Measurements from ENCODE around the gene MRPL11. TPM values are rescaled to one million over a fixed set of nuclear protein-coding genes. Genes with fewer than 3 reads are reported as not detected.

The MRPL11 gene
- total and polyA plus RNA-seq, 2 of the 13 experiments (the other 11 are each of a cell fraction or from before 2014, with no cell fraction given): 72.9 to 176 TPM

DNA sequence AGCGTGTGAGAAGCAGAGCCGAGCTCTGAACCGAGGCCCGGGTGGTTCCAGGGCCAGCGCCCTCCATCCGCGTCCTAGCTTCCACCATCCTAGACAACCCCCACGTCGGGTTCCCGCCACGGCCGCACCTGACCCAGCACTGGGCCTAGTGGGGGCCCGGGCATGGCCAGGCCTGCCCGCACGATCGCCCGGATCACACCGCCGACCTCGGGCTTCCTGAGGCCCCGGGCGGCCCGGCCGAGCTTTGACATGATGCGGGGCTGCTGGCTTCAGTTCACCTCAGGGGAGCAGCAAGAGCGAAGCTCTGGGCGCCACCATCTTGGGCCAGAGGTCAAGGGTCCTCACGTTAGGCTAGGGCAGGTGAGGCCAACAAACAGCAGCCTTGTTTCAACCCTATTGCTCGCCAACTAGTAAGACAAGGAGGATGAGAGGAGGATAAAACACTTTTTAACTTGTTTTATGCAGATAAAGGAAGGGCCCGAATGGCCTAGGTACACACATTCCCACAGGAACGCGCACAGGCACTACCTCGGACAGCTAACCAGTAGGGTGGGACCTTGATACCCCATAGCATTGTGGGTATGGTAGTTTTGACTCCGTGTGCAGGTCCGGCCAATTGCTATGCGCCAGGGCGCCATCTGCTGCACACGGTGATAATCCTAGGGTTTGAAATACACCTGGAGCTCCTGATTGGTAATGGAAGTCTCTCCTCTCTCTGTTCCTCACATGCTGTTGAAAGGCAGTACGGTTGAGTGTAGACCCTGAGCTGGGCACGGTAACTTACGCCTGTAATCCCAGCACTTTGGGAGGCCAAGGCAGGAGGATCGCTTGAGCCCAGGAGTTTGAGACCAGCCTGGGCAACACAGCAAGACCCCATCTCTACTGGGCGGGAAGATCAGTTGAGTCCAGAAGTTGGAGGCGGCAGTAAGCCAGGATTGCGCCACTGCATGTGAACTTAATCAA, at the start of gene MRPL11 (continued):
- TF ChIP-seq, protein P1, sequence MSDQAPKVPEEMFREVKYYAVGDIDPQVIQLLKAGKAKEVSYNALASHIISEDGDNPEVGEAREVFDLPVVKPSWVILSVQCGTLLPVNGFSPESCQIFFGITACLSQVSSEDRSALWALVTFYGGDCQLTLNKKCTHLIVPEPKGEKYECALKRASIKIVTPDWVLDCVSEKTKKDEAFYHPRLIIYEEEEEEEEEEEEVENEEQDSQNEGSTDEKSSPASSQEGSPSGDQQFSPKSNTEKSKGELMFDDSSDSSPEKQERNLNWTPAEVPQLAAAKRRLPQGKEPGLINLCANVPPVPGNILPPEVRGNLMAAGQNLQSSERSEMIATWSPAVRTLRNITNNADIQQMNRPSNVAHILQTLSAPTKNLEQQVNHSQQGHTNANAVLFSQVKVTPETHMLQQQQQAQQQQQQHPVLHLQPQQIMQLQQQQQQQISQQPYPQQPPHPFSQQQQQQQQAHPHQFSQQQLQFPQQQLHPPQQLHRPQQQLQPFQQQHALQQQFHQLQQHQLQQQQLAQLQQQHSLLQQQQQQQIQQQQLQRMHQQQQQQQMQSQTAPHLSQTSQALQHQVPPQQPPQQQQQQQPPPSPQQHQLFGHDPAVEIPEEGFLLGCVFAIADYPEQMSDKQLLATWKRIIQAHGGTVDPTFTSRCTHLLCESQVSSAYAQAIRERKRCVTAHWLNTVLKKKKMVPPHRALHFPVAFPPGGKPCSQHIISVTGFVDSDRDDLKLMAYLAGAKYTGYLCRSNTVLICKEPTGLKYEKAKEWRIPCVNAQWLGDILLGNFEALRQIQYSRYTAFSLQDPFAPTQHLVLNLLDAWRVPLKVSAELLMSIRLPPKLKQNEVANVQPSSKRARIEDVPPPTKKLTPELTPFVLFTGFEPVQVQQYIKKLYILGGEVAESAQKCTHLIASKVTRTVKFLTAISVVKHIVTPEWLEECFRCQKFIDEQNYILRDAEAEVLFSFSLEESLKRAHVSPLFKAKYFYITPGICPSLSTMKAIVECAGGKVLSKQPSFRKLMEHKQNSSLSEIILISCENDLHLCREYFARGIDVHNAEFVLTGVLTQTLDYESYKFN (CRISPR knock-in tag; conservative IDR thresholded peaks at IDR 0.05): peak; percentile 46
- TF ChIP-seq TMF1 (CRISPR knock-in tag; IDR thresholded peaks at IDR 0.05; ENCODE audit: low read depth) (no peak), ZNF383 (CRISPR knock-in tag; IDR thresholded peaks at IDR 0.05; ENCODE audit: borderline replicate concordance) (no peak), PHF5A (CRISPR knock-in tag; IDR thresholded peaks at IDR 0.05; ENCODE audit: low read depth, unreplicated experiment) (peak; percentile 37), SRSF1 (optimal IDR thresholded peaks at IDR 0.05; ENCODE audit: low read depth, low read length) (peak; percentile 59), ZNF530 (CRISPR knock-in tag; IDR thresholded peaks at IDR 0.05; ENCODE audit: low read depth) (no peak), MAFF (IDR thresholded peaks at IDR 0.05; ENCODE audit: low read depth, low read length) (no peak), PHF8 (CRISPR knock-in tag; IDR thresholded peaks at IDR 0.05) (peak; percentile 95)
- TF ChIP-seq, protein P2, sequence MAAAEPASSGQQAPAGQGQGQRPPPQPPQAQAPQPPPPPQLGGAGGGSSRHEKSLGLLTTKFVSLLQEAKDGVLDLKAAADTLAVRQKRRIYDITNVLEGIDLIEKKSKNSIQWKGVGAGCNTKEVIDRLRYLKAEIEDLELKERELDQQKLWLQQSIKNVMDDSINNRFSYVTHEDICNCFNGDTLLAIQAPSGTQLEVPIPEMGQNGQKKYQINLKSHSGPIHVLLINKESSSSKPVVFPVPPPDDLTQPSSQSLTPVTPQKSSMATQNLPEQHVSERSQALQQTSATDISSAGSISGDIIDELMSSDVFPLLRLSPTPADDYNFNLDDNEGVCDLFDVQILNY (CRISPR knock-in tag; conservative IDR thresholded peaks at IDR 0.05): peak; percentile 58; the same call in 1 of the 2 replicates
- TF ChIP-seq, protein P3, sequence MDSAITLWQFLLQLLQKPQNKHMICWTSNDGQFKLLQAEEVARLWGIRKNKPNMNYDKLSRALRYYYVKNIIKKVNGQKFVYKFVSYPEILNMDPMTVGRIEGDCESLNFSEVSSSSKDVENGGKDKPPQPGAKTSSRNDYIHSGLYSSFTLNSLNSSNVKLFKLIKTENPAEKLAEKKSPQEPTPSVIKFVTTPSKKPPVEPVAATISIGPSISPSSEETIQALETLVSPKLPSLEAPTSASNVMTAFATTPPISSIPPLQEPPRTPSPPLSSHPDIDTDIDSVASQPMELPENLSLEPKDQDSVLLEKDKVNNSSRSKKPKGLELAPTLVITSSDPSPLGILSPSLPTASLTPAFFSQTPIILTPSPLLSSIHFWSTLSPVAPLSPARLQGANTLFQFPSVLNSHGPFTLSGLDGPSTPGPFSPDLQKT (CRISPR knock-in tag; IDR thresholded peaks at IDR 0.05; ENCODE audit: borderline replicate concordance): no peak
- TF ChIP-seq, protein P4, sequence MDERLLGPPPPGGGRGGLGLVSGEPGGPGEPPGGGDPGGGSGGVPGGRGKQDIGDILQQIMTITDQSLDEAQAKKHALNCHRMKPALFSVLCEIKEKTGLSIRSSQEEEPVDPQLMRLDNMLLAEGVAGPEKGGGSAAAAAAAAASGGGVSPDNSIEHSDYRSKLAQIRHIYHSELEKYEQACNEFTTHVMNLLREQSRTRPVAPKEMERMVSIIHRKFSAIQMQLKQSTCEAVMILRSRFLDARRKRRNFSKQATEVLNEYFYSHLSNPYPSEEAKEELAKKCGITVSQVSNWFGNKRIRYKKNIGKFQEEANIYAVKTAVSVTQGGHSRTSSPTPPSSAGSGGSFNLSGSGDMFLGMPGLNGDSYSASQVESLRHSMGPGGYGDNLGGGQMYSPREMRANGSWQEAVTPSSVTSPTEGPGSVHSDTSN (CRISPR knock-in tag; IDR thresholded peaks at IDR 0.05): no peak
- TF ChIP-seq, protein P5, sequence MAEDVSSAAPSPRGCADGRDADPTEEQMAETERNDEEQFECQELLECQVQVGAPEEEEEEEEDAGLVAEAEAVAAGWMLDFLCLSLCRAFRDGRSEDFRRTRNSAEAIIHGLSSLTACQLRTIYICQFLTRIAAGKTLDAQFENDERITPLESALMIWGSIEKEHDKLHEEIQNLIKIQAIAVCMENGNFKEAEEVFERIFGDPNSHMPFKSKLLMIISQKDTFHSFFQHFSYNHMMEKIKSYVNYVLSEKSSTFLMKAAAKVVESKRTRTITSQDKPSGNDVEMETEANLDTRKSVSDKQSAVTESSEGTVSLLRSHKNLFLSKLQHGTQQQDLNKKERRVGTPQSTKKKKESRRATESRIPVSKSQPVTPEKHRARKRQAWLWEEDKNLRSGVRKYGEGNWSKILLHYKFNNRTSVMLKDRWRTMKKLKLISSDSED (CRISPR knock-in tag; IDR thresholded peaks at IDR 0.05): no peak
- TF ChIP-seq, protein P6, sequence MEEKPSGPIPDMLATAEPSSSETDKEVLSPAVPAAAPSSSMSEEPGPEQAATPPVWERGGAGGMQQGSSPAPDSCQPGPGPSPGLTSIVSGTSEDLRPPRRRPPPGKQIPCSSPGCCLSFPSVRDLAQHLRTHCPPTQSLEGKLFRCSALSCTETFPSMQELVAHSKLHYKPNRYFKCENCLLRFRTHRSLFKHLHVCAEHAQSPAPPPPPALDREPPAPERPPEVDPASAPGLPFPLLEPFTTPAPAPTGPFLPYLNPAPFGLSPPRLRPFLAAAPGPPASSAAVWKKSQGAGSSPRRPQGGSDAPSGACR (CRISPR knock-in tag; IDR thresholded peaks at IDR 0.05): 0 out of 2 replicates have a peak, but pooled peaks have one; percentile 41
- TF ChIP-seq, protein P7, sequence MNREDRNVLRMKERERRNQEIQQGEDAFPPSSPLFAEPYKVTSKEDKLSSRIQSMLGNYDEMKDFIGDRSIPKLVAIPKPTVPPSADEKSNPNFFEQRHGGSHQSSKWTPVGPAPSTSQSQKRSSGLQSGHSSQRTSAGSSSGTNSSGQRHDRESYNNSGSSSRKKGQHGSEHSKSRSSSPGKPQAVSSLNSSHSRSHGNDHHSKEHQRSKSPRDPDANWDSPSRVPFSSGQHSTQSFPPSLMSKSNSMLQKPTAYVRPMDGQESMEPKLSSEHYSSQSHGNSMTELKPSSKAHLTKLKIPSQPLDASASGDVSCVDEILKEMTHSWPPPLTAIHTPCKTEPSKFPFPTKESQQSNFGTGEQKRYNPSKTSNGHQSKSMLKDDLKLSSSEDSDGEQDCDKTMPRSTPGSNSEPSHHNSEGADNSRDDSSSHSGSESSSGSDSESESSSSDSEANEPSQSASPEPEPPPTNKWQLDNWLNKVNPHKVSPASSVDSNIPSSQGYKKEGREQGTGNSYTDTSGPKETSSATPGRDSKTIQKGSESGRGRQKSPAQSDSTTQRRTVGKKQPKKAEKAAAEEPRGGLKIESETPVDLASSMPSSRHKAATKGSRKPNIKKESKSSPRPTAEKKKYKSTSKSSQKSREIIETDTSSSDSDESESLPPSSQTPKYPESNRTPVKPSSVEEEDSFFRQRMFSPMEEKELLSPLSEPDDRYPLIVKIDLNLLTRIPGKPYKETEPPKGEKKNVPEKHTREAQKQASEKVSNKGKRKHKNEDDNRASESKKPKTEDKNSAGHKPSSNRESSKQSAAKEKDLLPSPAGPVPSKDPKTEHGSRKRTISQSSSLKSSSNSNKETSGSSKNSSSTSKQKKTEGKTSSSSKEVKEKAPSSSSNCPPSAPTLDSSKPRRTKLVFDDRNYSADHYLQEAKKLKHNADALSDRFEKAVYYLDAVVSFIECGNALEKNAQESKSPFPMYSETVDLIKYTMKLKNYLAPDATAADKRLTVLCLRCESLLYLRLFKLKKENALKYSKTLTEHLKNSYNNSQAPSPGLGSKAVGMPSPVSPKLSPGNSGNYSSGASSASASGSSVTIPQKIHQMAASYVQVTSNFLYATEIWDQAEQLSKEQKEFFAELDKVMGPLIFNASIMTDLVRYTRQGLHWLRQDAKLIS (CRISPR knock-in tag; IDR thresholded peaks at IDR 0.05): no peak

All from HepG2 (cell line).